Body of pancreas (tissue), 4 donors: ENCODE data around the gene PEX5.

Source experiments
- CTCF ChIP-seq, 7 experiments: fragments of 450-650 bp in 4 of 7; fragments of 200-600 bp in 3 of 7; sonication (generic) in 3 of 7; IDR thresholded peaks; one replicate each; pipeline ENCODE4 v1.5.1; 2016 to 2019; ENCODE audit warnings: antibody characterized with exemption in 7 of 7
- POLR2A ChIP-seq, 3 donors: fragments of 450-650 bp; IDR thresholded peaks; one replicate each; pipeline ENCODE4 v1.6.1; 2016; ENCODE audit warnings: antibody characterized with exemption in 3 of 3, mild to moderate bottlenecking in 2 of 3

- TF ChIP-seq CTCF (IDR thresholded peaks at IDR 0.05) (peak; percentile 13 to 47 (median 42)), POLR2A (IDR thresholded peaks at IDR 0.05) (no peak)
These were observed 44.9 kb upstream of the PEX5 start for GRCh38 chr12:7144414-7145120.
